ENCODE measurements around the gene CCDC78. TPM values are rescaled to one million over a fixed set of nuclear protein-coding genes. Genes with fewer than 3 reads are reported as not detected.

Gene CCDC78
- total and polyA plus RNA-seq, 2 of the 4 experiments (the other 2 are of a cell fraction): 0.54 to 4.6 TPM

DNA sequence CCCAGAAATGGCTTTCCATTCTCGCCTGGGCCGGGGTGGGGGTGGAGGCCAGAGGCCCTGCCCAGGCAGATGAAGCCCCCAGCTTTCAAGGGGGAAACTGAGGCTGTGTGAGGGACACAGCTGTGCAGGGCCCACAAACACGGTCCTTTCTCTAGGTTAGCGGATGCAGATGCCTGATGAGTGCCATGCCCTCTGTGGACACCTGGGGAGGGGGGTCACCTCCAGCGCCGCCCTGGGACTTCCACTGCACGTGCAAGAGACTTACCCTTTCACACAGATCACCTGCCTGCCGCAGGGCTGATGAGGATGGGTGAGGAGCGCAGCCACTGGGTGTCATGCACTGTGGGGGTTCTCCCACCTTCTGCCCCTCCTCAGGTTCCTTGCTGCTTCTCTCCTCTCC is 7.9 kb downstream of the CCDC78 start:
- no peaks in the 10 kb centered on the region for H3K9me1 ChIP-seq (ENCODE audit: insufficient read depth, low read length)
- no peak overlapping the region for H3K4me2 ChIP-seq (ENCODE audit: low read depth, low read length)
- no peak overlapping the region for H3K18ac ChIP-seq (ENCODE audit: low read depth, low read length)
- H4K20me1 ChIP-seq (ENCODE audit: insufficient read depth, low read length): peaks cover 7% of the 10 kb centered on the region
- no peak overlapping the region for H3K9ac ChIP-seq (ENCODE audit: low read depth, low read length)
- WGBS, 2 experiments (ENCODE audit: extremely low coverage in 2 of 2, insufficient read length in 1 of 2): 100% methylated on average over 1 of the region's 9 CpGs; no CpG with 5 or more reads in 1 of the 2 experiments
- H3K4ac ChIP-seq (ENCODE audit: low read depth, low read length): no peak overlapping the region
- H4K5ac ChIP-seq (ENCODE audit: low read depth, low read length): no peak overlapping the region
- H3K4me3 ChIP-seq (ENCODE audit: insufficient read depth, low read depth, low read length): no peak overlapping the region
- no peak overlapping the region for H2BK15ac ChIP-seq (ENCODE audit: low read depth, low read length)
- dilution Hi-C loops (cut with HindIII; ENCODE audit: low sequenced_read_pairs, unreplicated experiment): no loop called here
- H3K23ac ChIP-seq (ENCODE audit: low read depth, low read length): no peak overlapping the region
- no peak overlapping the region for H4K91ac ChIP-seq (ENCODE audit: insufficient read depth, low read depth, low read length)
- no peak overlapping the region for H3K27ac ChIP-seq (ENCODE audit: insufficient read depth, low read length)
- no peak overlapping the region for H3K14ac ChIP-seq (replicated peaks; ENCODE audit: low read depth, low read length)
- intact Hi-C loops (cut with micrococcal nuclease): no loop called here
- peaks cover 21% of the 10 kb centered on the region for H3K4me1 ChIP-seq (ENCODE audit: control insufficient read depth, insufficient read depth, low read length)
- H3K27me3 ChIP-seq (ENCODE audit: control insufficient read depth, insufficient read depth, low read length): no peaks in the 10 kb centered on the region
- ChIA-PET CTCF (no interaction called here), POLR2A (ENCODE audit: unreplicated experiment) (no interaction called here)
- no peak overlapping the region for H3K56ac ChIP-seq (ENCODE audit: extremely low read depth, insufficient read depth, low read length)
- H3K36me3 ChIP-seq (ENCODE audit: control insufficient read depth, insufficient read depth, low read length): peaks cover 1% of the 10 kb centered on the region; the same call in 1 of the 2 replicates
- BruUV-seq (replicated peaks): no TSS peak
- H2BK20ac ChIP-seq (ENCODE audit: low read depth, low read length): no peak overlapping the region
- peaks cover 13 to 23% of the 10 kb centered on the region in 2 experiments for H3K79me1 ChIP-seq (ENCODE audit: low read depth in 1 of 2, low read length in 2 of 2)
- in situ Hi-C loops (cut with MboI; ENCODE audit: low sequenced_read_pairs): loop anchor here (25.0 kb wide), 1 partner anchor 344 kb away; the partner anchor contains the start of gene SSTR5
- DNase-seq: no peak
- H2AK5ac ChIP-seq (ENCODE audit: low read depth, low read length): no peak overlapping the region
- H4K8ac ChIP-seq (ENCODE audit: low read depth in 2 of 2, low read length in 2 of 2): no peak overlapping the region
- H2AFZ ChIP-seq (replicated peaks; ENCODE audit: low read length, poor library complexity): no peak overlapping the region
- TF ChIP-seq NFE2L2 (IDR thresholded peaks at IDR 0.05; ENCODE audit: low read depth, low read length) (no peak), FOS (IDR thresholded peaks at IDR 0.05; ENCODE audit: low read depth, low read length) (no peak), RFX5 (IDR thresholded peaks at IDR 0.05; ENCODE audit: low read depth, low read length) (no peak), CEBPB (IDR thresholded peaks at IDR 0.05; ENCODE audit: low read depth, low read length) (no peak), BHLHE40 (IDR thresholded peaks at IDR 0.05; ENCODE audit: low read depth, low read length) (no peak), SMC3 (IDR thresholded peaks at IDR 0.05; ENCODE audit: low read depth, low read length) (no peak), MAZ (IDR thresholded peaks at IDR 0.05; ENCODE audit: borderline replicate concordance, low read depth, low read length) (no peak), MXI1 (IDR thresholded peaks at IDR 0.05; ENCODE audit: borderline replicate concordance, low read depth, low read length) (no peak), POLR2A (IDR thresholded peaks at IDR 0.05; ENCODE audit: low read depth, low read length) (no peak), CHD1 (IDR thresholded peaks at IDR 0.05; ENCODE audit: low read depth, low read length) (no peak), MAFK (IDR thresholded peaks at IDR 0.05; ENCODE audit: low read depth, low read length) (no peak)
- TF ChIP-seq, protein P1, sequence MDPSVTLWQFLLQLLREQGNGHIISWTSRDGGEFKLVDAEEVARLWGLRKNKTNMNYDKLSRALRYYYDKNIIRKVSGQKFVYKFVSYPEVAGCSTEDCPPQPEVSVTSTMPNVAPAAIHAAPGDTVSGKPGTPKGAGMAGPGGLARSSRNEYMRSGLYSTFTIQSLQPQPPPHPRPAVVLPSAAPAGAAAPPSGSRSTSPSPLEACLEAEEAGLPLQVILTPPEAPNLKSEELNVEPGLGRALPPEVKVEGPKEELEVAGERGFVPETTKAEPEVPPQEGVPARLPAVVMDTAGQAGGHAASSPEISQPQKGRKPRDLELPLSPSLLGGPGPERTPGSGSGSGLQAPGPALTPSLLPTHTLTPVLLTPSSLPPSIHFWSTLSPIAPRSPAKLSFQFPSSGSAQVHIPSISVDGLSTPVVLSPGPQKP (IDR thresholded peaks at IDR 0.05; ENCODE audit: borderline replicate concordance, low read depth, low read length): no peak
- TF ChIP-seq, protein P2, sequence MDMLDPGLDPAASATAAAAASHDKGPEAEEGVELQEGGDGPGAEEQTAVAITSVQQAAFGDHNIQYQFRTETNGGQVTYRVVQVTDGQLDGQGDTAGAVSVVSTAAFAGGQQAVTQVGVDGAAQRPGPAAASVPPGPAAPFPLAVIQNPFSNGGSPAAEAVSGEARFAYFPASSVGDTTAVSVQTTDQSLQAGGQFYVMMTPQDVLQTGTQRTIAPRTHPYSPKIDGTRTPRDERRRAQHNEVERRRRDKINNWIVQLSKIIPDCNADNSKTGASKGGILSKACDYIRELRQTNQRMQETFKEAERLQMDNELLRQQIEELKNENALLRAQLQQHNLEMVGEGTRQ (IDR thresholded peaks at IDR 0.05; ENCODE audit: low read depth, low read length): no peak
- TF ChIP-seq, protein P3, sequence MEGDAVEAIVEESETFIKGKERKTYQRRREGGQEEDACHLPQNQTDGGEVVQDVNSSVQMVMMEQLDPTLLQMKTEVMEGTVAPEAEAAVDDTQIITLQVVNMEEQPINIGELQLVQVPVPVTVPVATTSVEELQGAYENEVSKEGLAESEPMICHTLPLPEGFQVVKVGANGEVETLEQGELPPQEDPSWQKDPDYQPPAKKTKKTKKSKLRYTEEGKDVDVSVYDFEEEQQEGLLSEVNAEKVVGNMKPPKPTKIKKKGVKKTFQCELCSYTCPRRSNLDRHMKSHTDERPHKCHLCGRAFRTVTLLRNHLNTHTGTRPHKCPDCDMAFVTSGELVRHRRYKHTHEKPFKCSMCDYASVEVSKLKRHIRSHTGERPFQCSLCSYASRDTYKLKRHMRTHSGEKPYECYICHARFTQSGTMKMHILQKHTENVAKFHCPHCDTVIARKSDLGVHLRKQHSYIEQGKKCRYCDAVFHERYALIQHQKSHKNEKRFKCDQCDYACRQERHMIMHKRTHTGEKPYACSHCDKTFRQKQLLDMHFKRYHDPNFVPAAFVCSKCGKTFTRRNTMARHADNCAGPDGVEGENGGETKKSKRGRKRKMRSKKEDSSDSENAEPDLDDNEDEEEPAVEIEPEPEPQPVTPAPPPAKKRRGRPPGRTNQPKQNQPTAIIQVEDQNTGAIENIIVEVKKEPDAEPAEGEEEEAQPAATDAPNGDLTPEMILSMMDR (conservative IDR thresholded peaks at IDR 0.05; ENCODE audit: low read depth, low read length): no peak
- no peak overlapping the region for H2BK5ac ChIP-seq (ENCODE audit: low read depth, low read length, poor library complexity, severe bottlenecking)
- H2AK9ac ChIP-seq (replicated peaks; ENCODE audit: low read depth, low read length, poor library complexity): no peak overlapping the region
- ATAC-seq (ENCODE audit: low read depth): no peak
- H2BK120ac ChIP-seq (ENCODE audit: low read depth, low read length): no peak overlapping the region
- H3K9me3 ChIP-seq (ENCODE audit: control insufficient read depth, insufficient read depth, low read length): no peaks in the 10 kb centered on the region

Data from IMR-90 (cell line).